Activated CD4-positive, CD25-positive, alpha-beta regulatory T cell treated with anti-CD3 and anti-CD28 coated beads, Interleukin-2, amount 50 U/mL, for 16 hours (primary cell): ENCODE results near the gene CDH3.

Experiments
- DNase-seq: peaks from one replicate; pipeline ENCODE4 v3.0.0-alpha.2; 2020; ENCODE audit warnings: low read depth, low spot score

Gene CDH3

GRCh38 chr16:68644715-68645493 is at the start of gene CDH3:
CDH3 (plus strand) TSS chr16:68645310; CDS start chr16:68645380, 70 bp downstream.
- DNase-seq = no peak

- DNase-seq = no peak
Measured at GRCh38 chr16:68596266-68596665, 48.8 kb upstream of the CDH3 start.

DNA sequence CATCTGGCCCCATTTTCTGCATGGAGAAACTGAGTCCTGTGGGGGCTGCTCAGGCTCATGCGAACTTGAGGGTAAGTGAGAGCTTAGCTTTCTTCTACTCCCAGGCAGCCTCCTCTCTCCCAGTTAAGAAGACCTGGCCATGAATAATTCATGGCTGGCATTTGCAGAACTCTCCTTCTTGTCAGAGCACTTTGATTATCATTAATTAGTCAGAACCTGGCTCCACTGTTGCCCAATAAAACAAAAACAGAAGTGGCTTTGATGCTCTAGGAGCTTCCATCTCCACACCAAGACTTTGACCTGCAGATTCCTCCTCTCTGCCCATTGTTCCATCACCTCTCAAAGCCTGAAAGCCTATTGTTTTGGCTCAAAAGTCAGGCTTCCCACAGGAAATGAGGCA is 45.5 kb upstream of the CDH3 start:
- DNase-seq = no peak

DNA sequence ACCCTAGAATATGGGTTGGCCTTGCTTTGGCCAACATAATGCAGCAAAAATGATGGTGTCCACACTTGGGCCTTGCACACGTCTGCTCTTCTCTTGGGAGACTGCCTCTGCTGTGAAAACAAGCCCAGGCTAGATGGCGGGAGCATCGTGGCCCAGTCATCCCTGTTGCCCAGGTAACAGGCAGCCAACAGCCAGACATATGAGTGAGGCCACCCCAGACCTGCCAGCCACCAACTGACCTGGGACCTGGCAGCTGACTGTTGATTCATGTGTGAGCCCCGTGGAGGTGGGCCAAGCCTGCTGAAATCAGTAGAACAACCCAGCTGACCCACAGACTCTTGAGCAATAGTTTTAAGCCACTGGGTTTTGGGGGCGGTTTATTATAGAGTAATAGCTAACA is 39.4 kb upstream of the CDH3 start:
- DNase-seq = no peak

GRCh38 chr16:68607443-68607842 is 37.7 kb upstream of the CDH3 start:
- no peak for DNase-seq

DNA sequence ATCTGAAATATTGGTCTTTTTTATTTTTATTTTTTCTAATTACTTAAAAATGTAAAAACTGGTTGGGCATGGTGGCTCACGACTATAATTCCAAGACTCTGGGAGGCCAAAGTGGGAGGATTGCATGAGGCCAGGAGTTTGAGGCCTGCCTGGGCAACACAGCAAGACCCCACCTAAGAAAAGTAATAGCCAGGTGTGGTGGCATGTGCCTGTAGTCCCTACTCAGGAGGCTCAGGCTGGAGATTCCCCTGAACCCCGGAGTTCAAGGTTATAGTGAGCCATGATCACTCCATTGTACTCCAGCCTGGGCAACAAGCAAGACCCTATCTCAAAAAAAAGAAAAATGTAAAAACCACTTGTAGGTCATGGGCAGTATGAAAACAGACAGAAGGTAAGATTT is 36.8 kb upstream of the CDH3 start:
- DNase-seq = no peak

GRCh38 chr16:68612996-68613395 is 32.1 kb upstream of the CDH3 start:
- no peak for DNase-seq

DNA sequence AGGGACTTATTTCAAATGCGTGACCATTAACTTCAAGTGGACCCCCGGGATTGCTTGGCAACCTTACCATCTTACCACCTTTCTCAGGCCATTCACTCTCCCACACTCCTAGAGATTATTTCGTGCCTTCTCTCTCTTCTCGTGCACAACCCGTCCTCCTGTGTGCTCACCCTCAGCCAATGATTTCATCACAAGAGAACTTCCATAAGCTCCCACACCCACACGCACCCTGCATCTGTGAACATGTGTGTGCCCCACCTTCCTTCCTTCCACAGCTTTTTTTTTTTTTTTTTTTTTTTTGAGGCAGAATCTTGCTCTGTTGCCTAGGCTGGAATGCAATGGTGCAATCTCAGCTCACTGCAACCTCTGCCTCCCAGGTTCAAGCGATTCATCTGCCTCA is 27.4 kb upstream of the CDH3 start:
- no peak for DNase-seq

GRCh38 chr16:68626557-68626956 is 18.6 kb upstream of the CDH3 start:
- DNase-seq = no peak

GRCh38 chr16:68627951-68628425 is 17.1 kb upstream of the CDH3 start:
- DNase-seq = no peak

- no peak for DNase-seq
Measured at GRCh38 chr16:68629351-68629910, 15.7 kb upstream of the CDH3 start.

DNA sequence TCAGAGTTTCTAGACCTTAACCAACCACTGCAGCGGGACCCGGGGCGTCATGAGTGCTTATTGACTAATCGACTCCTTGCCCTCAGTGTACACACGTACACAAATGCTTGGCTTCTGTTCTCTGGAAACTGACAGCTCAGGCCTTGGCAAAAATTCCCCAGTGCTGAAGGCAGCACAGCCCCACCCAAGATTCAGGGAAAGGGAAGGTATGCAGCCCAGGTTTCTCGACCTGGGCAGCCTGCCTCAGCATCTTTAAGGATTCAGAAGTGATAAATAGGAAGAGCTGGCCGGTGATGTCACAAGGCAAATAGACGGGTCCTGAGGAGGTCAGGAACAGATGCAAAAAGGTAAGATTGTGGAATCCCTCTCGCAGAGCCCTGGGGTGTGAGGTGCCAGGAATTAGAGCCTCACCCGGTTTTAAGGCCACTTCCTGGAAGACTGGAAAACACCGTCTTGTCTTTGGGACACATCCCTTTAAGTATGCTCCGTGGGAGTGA is 9.0 kb upstream of the CDH3 start:
- DNase-seq = no peak

GRCh38 chr16:68636818-68637217 is 8.3 kb upstream of the CDH3 start:
- DNase-seq = no peak

GRCh38 chr16:68640972-68641371 is 4.1 kb upstream of the CDH3 start:
- DNase-seq = no peak

- no peak for DNase-seq
Measured at GRCh38 chr16:68642047-68642435, 3.1 kb upstream of the CDH3 start.

DNA sequence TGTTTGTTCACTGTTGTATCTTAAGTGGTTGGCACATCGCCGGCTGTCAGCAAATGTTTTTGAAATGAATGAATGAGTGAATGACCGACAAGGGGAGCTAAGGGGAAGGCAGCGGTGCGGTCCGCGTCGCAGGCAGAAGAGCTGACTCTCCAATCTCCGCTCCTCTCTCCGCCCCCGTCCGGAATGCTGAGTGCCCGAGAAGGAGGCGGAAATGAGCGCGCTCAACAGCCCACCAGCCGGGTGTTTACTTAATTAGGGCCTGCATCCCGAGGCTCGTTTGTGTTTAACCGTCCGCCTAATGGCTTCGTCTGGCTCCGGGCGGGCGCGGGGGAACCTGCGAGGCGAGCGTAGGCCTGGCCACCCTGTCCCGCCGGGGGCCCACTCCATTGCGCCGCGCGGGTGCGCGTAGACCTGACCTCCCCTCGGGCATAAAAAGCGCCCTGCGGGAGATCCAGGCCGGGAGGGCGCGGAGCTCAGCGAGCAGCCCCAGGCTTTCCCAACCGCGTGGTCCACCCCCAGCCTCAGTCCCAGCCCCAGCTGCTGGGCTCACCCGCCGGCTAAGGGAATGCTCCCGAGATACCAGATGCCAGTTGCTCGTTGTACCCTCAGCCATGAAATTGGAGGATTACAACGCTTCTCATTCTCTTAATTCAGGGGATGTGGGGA is 2.5 kb upstream of the CDH3 start:
- no peak for DNase-seq

DNA sequence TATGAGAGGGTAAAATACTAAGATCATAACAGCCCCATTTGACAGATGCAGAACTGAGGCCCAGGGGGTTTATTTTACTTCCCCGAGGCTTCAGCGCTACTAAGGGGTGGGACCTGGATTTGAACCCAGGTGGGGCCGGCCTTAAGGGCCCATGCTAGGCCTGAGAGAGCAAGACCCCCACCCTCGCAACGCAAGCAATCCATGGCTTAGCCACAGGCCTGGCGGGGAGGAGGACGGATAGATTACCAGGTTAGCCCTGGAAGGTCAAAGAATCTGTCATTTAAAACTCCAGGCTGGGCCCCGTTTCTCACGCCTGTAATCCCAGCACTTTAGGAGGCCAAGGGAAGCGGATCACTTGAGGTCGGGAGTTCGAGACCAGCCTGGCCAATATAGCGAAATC is 1.9 kb upstream of the CDH3 start:
- no peak for DNase-seq

DNA sequence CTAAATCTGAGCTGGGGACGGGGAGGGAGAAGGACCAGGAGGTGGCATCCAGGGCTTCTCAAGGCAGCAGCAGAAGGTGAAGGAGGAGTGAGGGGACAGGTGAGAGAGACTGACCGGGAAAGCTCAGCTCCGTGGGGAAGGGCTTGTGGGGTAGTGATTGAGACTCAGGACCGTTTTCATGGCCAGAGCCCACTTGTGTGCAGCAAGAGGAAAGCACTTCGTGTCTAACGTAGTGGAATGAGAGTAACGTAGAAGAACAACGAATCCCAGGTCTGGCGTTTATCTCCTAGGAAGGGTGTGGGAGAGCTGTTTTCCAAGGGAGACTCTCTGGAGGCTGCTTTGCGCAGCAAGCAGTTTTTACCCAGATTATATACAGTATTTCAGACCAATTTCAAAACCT is 1.3 kb upstream of the CDH3 start:
- DNase-seq = no peak

GRCh38 chr16:68644296-68644695 is 814 bp upstream of the CDH3 start:
- DNase-seq = no peak

- DNase-seq = no peak
Measured at GRCh38 chr16:68645494-68646388, 631 bp downstream of the CDH3 start.

GRCh38 chr16:68646953-68647659 is 2.0 kb downstream of the CDH3 start:
- no peak for DNase-seq
